ENCODE measurements around the gene KRT36.

KRT36 gene

DNA sequence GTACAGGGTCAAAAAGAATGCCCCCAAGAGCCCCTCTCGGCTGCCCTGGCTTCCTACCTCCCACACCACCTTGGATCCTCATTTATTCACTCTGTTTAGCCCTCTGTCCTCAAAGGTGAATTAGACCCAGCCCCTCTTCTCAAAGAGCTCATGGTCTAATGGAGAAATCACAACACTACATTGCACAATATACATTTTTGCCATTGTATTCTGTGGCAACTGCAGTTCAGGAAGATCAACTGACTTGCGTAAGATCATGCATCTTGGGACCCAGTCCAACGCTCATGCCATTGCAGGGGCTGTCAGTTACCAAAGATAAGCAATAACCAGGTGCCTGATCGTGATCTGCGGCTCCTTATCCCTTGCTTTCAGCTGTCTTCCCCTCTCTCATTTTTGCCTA lies 50.3 kb downstream of the KRT36 start:
- no peak for DNase-seq (ENCODE audit: low read depth in 2 of 2)

DNA sequence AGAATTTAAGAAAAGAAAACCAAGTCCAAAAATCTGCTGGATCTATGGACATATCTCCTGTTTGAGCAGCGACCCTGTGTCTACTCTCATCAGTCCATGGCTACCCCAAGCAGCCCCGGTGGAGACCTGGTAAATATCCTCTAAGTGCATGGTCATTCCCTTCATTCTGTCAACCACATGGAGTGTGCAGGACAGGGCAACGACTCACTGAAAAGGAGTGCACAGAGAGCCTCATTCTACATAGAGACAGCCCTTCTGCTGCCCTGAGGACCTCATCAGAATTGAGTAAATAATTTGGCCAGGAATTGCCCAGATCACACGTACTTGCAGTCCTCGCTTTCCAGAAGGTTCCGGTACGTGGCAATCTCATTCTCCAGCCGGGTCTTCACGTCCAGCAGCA lies 51.9 kb downstream of the KRT36 start:
- no peak for DNase-seq (ENCODE audit: low read depth in 2 of 2)

DNA sequence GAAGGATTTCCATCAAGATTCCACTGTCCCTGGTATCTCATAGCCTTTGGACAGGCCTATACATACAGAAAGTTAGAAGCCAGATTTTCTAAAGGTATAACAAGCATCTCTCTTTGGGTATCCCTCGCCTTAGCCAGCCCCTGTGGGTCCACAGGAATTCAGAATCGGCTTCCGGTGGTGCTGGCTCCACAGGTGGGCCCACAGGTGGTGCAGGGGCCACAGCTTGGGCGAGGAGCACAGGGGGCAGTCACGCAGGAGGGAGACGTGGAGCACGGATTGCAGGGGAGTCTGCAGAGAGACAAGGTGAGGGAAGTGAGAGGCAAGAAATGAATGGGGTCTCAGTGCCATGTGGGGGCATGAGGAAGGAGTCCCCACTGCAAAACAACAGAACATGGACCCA lies 52.5 kb downstream of the KRT36 start:
- DNase-seq (ENCODE audit: low read depth in 2 of 2) = no peak
